GM19452 (cell line): ENCODE data around the gene CEND1.

Experiments used
- ATAC-seq: cut with Tn5 transposase; IDR thresholded peaks from one replicate; pipeline ENCODE4 v1.9.1; 2021; ENCODE audit not compliant: unreplicated experiment

The CEND1 gene

GRCh38 chr11:796565-797295 lies 6.8 kb upstream of the CEND1 start:
- no peak for ATAC-seq

GRCh38 chr11:795634-796564 lies 6.0 kb upstream of the CEND1 start:
- no peak for ATAC-seq

GRCh38 chr11:794766-795633 lies 5.1 kb upstream of the CEND1 start:
- no peak for ATAC-seq

- no peak for ATAC-seq
Observed at GRCh38 chr11:794013-794765, 4.3 kb upstream of the CEND1 start.

- no peak for ATAC-seq
Observed at GRCh38 chr11:793556-793955, 3.7 kb upstream of the CEND1 start.

GRCh38 chr11:792873-793272 lies 3.0 kb upstream of the CEND1 start:
- no peak for ATAC-seq

- no peak for ATAC-seq
Observed at GRCh38 chr11:792535-792821, 2.6 kb upstream of the CEND1 start.

- no peak for ATAC-seq
Observed at GRCh38 chr11:791658-792534, 2.0 kb upstream of the CEND1 start.

- ATAC-seq, result no peak
Observed at GRCh38 chr11:790721-791564, 1.1 kb upstream of the CEND1 start.

GRCh38 chr11:788953-789940 lies 643 bp downstream of the CEND1 start:
- ATAC-seq, result no peak

GRCh38 chr11:788009-788640 lies 1.8 kb downstream of the CEND1 start:
- ATAC-seq, result no peak

- no peak for ATAC-seq
Observed at GRCh38 chr11:787084-787675, 2.7 kb downstream of the CEND1 start.

GRCh38 chr11:786235-787083 lies 3.4 kb downstream of the CEND1 start:
- ATAC-seq, result no peak

GRCh38 chr11:783581-784015 lies 6.3 kb downstream of the CEND1 start:
- ATAC-seq, result no peak

- ATAC-seq, result no peak
Observed at GRCh38 chr11:782264-783174, 7.4 kb downstream of the CEND1 start.
